Measurements from ENCODE around the gene CHD5.

The CHD5 gene

GRCh38 chr1:6112690-6113005, 67.5 kb downstream of the CHD5 start:
- DNase-seq (ENCODE audit: low spot score), result no peak

- DNase-seq (ENCODE audit: low spot score), result no peak
These were observed 68.0 kb downstream of the CHD5 start for GRCh38 chr1:6111991-6112689.

GRCh38 chr1:6111571-6111970, 68.5 kb downstream of the CHD5 start:
- no peak for DNase-seq (ENCODE audit: low spot score)

- no peak for DNase-seq (ENCODE audit: low spot score)
These were observed 69.8 kb downstream of the CHD5 start for GRCh38 chr1:6110326-6110725.

GRCh38 chr1:6109688-6110087, 70.4 kb downstream of the CHD5 start:
- DNase-seq (ENCODE audit: low spot score), result no peak

GRCh38 chr1:6108937-6109614, 71.0 kb downstream of the CHD5 start:
- no peak for DNase-seq (ENCODE audit: low spot score)

- no peak for DNase-seq (ENCODE audit: low spot score)
These were observed 71.6 kb downstream of the CHD5 start for GRCh38 chr1:6108476-6108875.

GRCh38 chr1:6107409-6108356, 72.4 kb downstream of the CHD5 start:
- DNase-seq (ENCODE audit: low spot score), result no peak

GRCh38 chr1:6106977-6107376, 73.1 kb downstream of the CHD5 start:
- no peak for DNase-seq (ENCODE audit: low spot score)

GRCh38 chr1:6106321-6106731, 73.8 kb downstream of the CHD5 start:
- no peak for DNase-seq (ENCODE audit: low spot score)

GRCh38 chr1:6105763-6106162, 74.4 kb downstream of the CHD5 start:
- no peak for DNase-seq (ENCODE audit: low spot score)

- no peak for DNase-seq (ENCODE audit: low spot score)
These were observed 74.9 kb downstream of the CHD5 start for GRCh38 chr1:6105218-6105679.

- DNase-seq (ENCODE audit: low spot score), result no peak
These were observed 75.5 kb downstream of the CHD5 start for GRCh38 chr1:6104631-6105030.

- no peak for DNase-seq (ENCODE audit: low spot score)
These were observed 76.1 kb downstream of the CHD5 start for GRCh38 chr1:6103854-6104530.

- no peak for DNase-seq (ENCODE audit: low spot score)
These were observed 76.8 kb downstream of the CHD5 start for GRCh38 chr1:6103111-6103853.

GRCh38 chr1:6102532-6102845, 77.6 kb downstream of the CHD5 start:
- no peak for DNase-seq (ENCODE audit: low spot score)

GRCh38 chr1:6101826-6102531, 78.1 kb downstream of the CHD5 start:
- no peak for DNase-seq (ENCODE audit: low spot score)

GRCh38 chr1:6100861-6101783, 79.0 kb downstream of the CHD5 start:
- DNase-seq (ENCODE audit: low spot score), result no peak

- no peak for DNase-seq (ENCODE audit: low spot score)
These were observed 80.0 kb downstream of the CHD5 start for GRCh38 chr1:6099787-6100765.
